22Rv1 (cell line): ENCODE results near the gene ZFYVE19.

Experiments used
- H3K27ac ChIP-seq: fragments of 450-650 bp; 2 replicates; pipeline ENCODE4 v1.5.1; 2017
- CTCF ChIP-seq: fragments of 450-650 bp; IDR thresholded peaks from 2 replicates; pipeline ENCODE4 v1.5.1; 2017; ENCODE audit warnings: mild to moderate bottlenecking
- ZFX ChIP-seq: fragments of 450-650 bp; IDR thresholded peaks from 2 replicates; pipeline ENCODE4 v1.6.1; 2017; ENCODE audit warnings: antibody characterized with exemption, borderline replicate concordance

ZFYVE19 gene

GRCh38 chr15:40831861-40832260 is 25.0 kb downstream of the ZFYVE19 start:
- TF ChIP-seq CTCF, result no peak
- TF ChIP-seq ZFX, result no peak
- no peak overlapping the region for H3K27ac ChIP-seq

GRCh38 chr15:40832903-40833302 is 26.0 kb downstream of the ZFYVE19 start:
- no peak overlapping the region for H3K27ac ChIP-seq
- TF ChIP-seq CTCF (no peak), ZFX (no peak)

GRCh38 chr15:40836020-40836419 is 29.1 kb downstream of the ZFYVE19 start:
- TF ChIP-seq ZFX, result no peak
- no peak for TF ChIP-seq CTCF
- H3K27ac ChIP-seq, result no peak overlapping the region

- no peak overlapping the region for H3K27ac ChIP-seq
- TF ChIP-seq ZFX, result no peak
- TF ChIP-seq CTCF, result no peak
These were observed 31.9 kb downstream of the ZFYVE19 start for GRCh38 chr15:40838756-40839155.

GRCh38 chr15:40841741-40842140 is 34.9 kb downstream of the ZFYVE19 start:
- TF ChIP-seq ZFX (no peak), CTCF (no peak)

GRCh38 chr15:40843261-40843884 is 36.5 kb downstream of the ZFYVE19 start:
- H3K27ac ChIP-seq, result peak overlapping the region; percentile 82
- TF ChIP-seq CTCF, result no peak
- no peak for TF ChIP-seq ZFX

More at GRCh38 chr15:40841741-40842140, 34.9 kb downstream of the ZFYVE19 start:
- H3K27ac ChIP-seq, result no peak overlapping the region

GRCh38 chr15:40843885-40844695 is 37.2 kb downstream of the ZFYVE19 start, which contains the start of gene SPINT1:
Gene SPINT1, plus strand, starts transcription at chr15:40844048. Its CDS starts 507 bp downstream, at chr15:40844555.
- H3K27ac ChIP-seq, result peak within 1 kb of the TSS; percentile 82
- no peak for TF ChIP-seq CTCF
- TF ChIP-seq ZFX, result no peak
